Endothelial cell of umbilical vein (primary cell): ENCODE results near the gene SLC1A1. TPM values are rescaled to one million over a fixed set of nuclear protein-coding genes. Genes with fewer than 3 reads are reported as not detected.
A peak's percentile ranks its signal among the peaks of the same experiment; 100 is the strongest.

Experiments
- BruUV-seq: library from RNA; stranded (reverse); fragments of 400-500 nt; replicated peaks from 2 replicates; lab custom pipeline; 2021; lab: Mats Ljungman, UMichigan
- CTCF ChIA-PET: fragments of 300-600, 350-600 bp; sonication (Branson Sonifier 250); formaldehyde crosslinking; loops from one replicate; lab custom pipeline; 2021; ENCODE audit warnings: antibody characterized with exemption, inconsistent platforms; lab: Charles Lee
- POLR2A ChIA-PET: fragments of 300-600, 350-600 bp; sonication (Branson Sonifier 250); formaldehyde crosslinking; loops from one replicate; lab custom pipeline; 2021; ENCODE audit warnings: antibody characterized with exemption, inconsistent platforms; lab: Charles Lee
- DNase-seq: peaks from one replicate; pipeline ENCODE4 v3.0.0-alpha.2; 2011; ENCODE audit warnings: low read depth, low spot score
- FAIRE-seq: peaks from 2 replicates; lab custom pipeline; 2011; peaks lifted over from hg19 to GRCh38; lab: Jason Lieb, UNC
- H2AFZ ChIP-seq: 2 replicates; pipeline ENCODE4 v1.6.0; 2012; ENCODE audit warnings: low read depth, low read length, control low read depth, inconsistent platforms
- H3K27ac ChIP-seq: 2 replicates; pipeline ENCODE4 v1.5.1; 2011; ENCODE audit warnings: low read depth, mild to moderate bottlenecking, control low read depth, low read length, moderate library complexity; ENCODE audit not compliant: insufficient read depth
- H3K27me3 ChIP-seq, 2 experiments: 2 replicates each; pipeline versions ENCODE4 v1.6.0 to v1.6.1; 2011; ENCODE audit warnings: low read length in 2 of 2, mixed read lengths in 1 of 2; ENCODE audit not compliant: control insufficient read depth in 2 of 2, insufficient read depth in 2 of 2
- H3K36me3 ChIP-seq, 2 experiments: 2 replicates in 1 of 2; 3 replicates in 1 of 2; pipeline ENCODE4 v1.5.1; 2011; ENCODE audit warnings: low read length in 2 of 2, mild to moderate bottlenecking in 1 of 2, moderate library complexity in 1 of 2; ENCODE audit not compliant: control insufficient read depth in 2 of 2, insufficient read depth in 2 of 2; ENCODE audit errors: extremely low read depth in 1 of 2
- H3K4me1 ChIP-seq: 3 replicates; pipeline ENCODE4 v1.5.1; 2011; ENCODE audit warnings: mild to moderate bottlenecking, low read length; ENCODE audit not compliant: control insufficient read depth, insufficient read depth; ENCODE audit errors: extremely low read depth
- H3K4me2 ChIP-seq: 2 replicates; pipeline ENCODE4 v1.6.1; 2011; ENCODE audit warnings: low read length, control low read depth, mixed read lengths; ENCODE audit not compliant: insufficient read depth
- H3K4me3 ChIP-seq, 3 experiments: fragments of 200-600 bp in 1 of 3; sonication (generic), shearing (Covaris generic) in 1 of 3; replicated peaks in 1 of 3; 2 replicates each; pipeline ENCODE4 v1.5.1; 2011 to 2016; ENCODE audit warnings: control low read depth in 3 of 3, low read length in 3 of 3, mild to moderate bottlenecking in 2 of 3, inconsistent platforms in 1 of 3, low read depth in 1 of 3, moderate library complexity in 1 of 3; ENCODE audit not compliant: insufficient read depth in 1 of 3
- H3K79me2 ChIP-seq: 2 replicates; pipeline ENCODE4 v1.6.0; 2012; ENCODE audit warnings: low read length, inconsistent platforms; ENCODE audit not compliant: control insufficient read depth, insufficient read depth
- H3K9ac ChIP-seq: replicated peaks from 2 replicates; pipeline ENCODE3; 2011; ENCODE audit warnings: low read length, control low read depth; ENCODE audit not compliant: insufficient read depth; ENCODE audit errors: extremely low read depth
- H3K9me1 ChIP-seq: replicated peaks from 3 replicates; pipeline ENCODE4 v1.6.0; 2011; ENCODE audit warnings: mild to moderate bottlenecking, low read length; ENCODE audit not compliant: control insufficient read depth, insufficient read depth; ENCODE audit errors: extremely low read depth
- H3K9me3 ChIP-seq: replicated peaks from 2 replicates; pipeline ENCODE4 v1.5.1; 2012; ENCODE audit warnings: low read length, inconsistent platforms; ENCODE audit not compliant: control insufficient read depth, insufficient read depth
- H4K20me1 ChIP-seq: replicated peaks from 2 replicates; pipeline ENCODE3; 2011; ENCODE audit warnings: mild to moderate bottlenecking, low read length; ENCODE audit not compliant: control insufficient read depth, insufficient read depth; ENCODE audit errors: extremely low read depth
- FOS ChIP-seq: IDR thresholded peaks from 2 replicates; pipeline ENCODE4 v1.6.1; 2011; ENCODE audit warnings: mild to moderate bottlenecking, low read length, moderate library complexity, borderline replicate concordance; ENCODE audit not compliant: insufficient read depth
- GATA2 ChIP-seq: IDR thresholded peaks from 2 replicates; pipeline ENCODE4 v1.7.0; 2011; ENCODE audit warnings: low read depth, mild to moderate bottlenecking, moderate library complexity, mixed read lengths, low read length; ENCODE audit not compliant: insufficient read length, insufficient read depth
- JUN ChIP-seq: IDR thresholded peaks from 2 replicates; pipeline ENCODE4 v1.6.1; 2011; ENCODE audit warnings: borderline replicate concordance, low read depth; ENCODE audit not compliant: insufficient read length, insufficient read depth
- dilution Hi-C: fragments of 300-500 bp; cut with MboI; formaldehyde crosslinking; loops from one replicate; pipeline ENCODE4 v1.15.0; 2019; ENCODE audit warnings: low sequenced_read_pairs; ENCODE audit not compliant: extremely low pct_ligation_motif_present
- intact Hi-C: fragments of 100-400 bp; cut with micrococcal nuclease; formaldehyde crosslinking; loops from one replicate; pipeline ENCODE4 v1.10.0; 2022
- polyA plus RNA-seq, 4 experiments: library from polyadenylated mRNA; depleted of rRNA in 3 of 4; stranded (reverse) in 3 of 4; unstranded in 1 of 4; fragments of >200 nt; gene quantifications; 2 replicates each; pipeline versions ENCODE4 v1.2.1 to v1.2.3, GENCODE V29; 2011 to 2012; ENCODE audit warnings: missing spikeins in 1 of 4
- total RNA-seq: library from RNA; stranded (reverse); gene quantifications from 2 replicates; pipeline ENCODE4 v1.2.3, GENCODE V29; 2021
- TF ChIP-seq, protein P1 (sequence below), 2 donors: IDR thresholded peaks; 1 replicate in 1 of 2; 2 replicates in 1 of 2; pipeline ENCODE4 v1.5.1; 2011; ENCODE audit warnings: low read length in 2 of 2, mild to moderate bottlenecking in 2 of 2, moderate library complexity in 2 of 2, control low read depth in 1 of 2, inconsistent platforms in 1 of 2, low read depth in 1 of 2; ENCODE audit not compliant: insufficient read depth in 1 of 2; ENCODE audit errors: extremely low read depth in 1 of 2
- TF ChIP-seq, protein P2 (sequence below): IDR thresholded peaks from 2 replicates; pipeline ENCODE4 v1.6.1; 2011; ENCODE audit not compliant: insufficient read depth, insufficient read length

The SLC1A1 gene
- total and polyA plus RNA-seq, 2 donors (not counting 3 experiments of a cell fraction or from before 2014, with no cell fraction given), result 5.8 to 8.3 TPM

DNA sequence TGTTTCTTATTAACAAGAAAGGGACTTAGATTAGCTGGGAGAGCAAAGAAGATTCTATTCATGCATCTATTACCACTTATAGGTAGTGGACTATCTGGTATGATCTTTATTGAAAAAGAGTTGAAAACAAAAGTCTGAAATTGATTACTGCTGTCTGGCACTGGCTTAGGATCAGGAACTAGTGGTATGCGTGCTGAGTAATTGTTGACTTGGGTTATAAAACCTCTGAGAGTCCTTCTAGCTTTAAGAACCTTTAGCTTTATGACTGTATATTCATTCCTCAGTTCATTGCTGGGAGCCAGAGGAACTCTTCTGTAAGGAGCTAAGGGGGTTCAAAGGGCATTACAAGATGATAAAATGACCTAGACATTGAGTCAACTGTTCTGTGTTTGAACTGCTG, 7.6 kb downstream of the SLC1A1 start:
- BruUV-seq, result no TSS peak
- CTCF ChIA-PET, result interaction anchor here (0.6 to 1.2 kb wide), 2 partner anchors 12 to 115 kb away, joined by 3 read pairs; no protein-coding TSS in a partner anchor
- POLR2A ChIA-PET, result no interaction called here
- DNase-seq (peak; percentile 53), FAIRE-seq (peak; percentile 18)
- Histone ChIP-seq H3K9ac (no peak overlapping the region), H3K9me1 (no peaks in the 10 kb centered on the region), H3K36me3 (no peaks in the 10 kb centered on the region), H3K4me3 (no peak overlapping the region), H3K4me2 (no peak overlapping the region), H4K20me1 (no peaks in the 10 kb centered on the region), H3K27me3 (no peaks in the 10 kb centered on the region), H3K79me2 (peaks cover 31% of the 10 kb centered on the region), H2AFZ (no peak overlapping the region), H3K9me3 (no peaks in the 10 kb centered on the region), H3K4me1 (peaks cover 30% of the 10 kb centered on the region), H3K27ac (no peak overlapping the region)
- intact Hi-C loops, result no loop called here
- TF ChIP-seq, protein P1, sequence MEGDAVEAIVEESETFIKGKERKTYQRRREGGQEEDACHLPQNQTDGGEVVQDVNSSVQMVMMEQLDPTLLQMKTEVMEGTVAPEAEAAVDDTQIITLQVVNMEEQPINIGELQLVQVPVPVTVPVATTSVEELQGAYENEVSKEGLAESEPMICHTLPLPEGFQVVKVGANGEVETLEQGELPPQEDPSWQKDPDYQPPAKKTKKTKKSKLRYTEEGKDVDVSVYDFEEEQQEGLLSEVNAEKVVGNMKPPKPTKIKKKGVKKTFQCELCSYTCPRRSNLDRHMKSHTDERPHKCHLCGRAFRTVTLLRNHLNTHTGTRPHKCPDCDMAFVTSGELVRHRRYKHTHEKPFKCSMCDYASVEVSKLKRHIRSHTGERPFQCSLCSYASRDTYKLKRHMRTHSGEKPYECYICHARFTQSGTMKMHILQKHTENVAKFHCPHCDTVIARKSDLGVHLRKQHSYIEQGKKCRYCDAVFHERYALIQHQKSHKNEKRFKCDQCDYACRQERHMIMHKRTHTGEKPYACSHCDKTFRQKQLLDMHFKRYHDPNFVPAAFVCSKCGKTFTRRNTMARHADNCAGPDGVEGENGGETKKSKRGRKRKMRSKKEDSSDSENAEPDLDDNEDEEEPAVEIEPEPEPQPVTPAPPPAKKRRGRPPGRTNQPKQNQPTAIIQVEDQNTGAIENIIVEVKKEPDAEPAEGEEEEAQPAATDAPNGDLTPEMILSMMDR (IDR thresholded peaks at IDR 0.05; ENCODE audit: extremely low read depth in 1 of 2, insufficient read depth in 1 of 2, low read depth in 1 of 2, low read length in 2 of 2), result no peak
- peak; percentile 11 for TF ChIP-seq GATA2
- dilution Hi-C loops, result no loop called here

DNA sequence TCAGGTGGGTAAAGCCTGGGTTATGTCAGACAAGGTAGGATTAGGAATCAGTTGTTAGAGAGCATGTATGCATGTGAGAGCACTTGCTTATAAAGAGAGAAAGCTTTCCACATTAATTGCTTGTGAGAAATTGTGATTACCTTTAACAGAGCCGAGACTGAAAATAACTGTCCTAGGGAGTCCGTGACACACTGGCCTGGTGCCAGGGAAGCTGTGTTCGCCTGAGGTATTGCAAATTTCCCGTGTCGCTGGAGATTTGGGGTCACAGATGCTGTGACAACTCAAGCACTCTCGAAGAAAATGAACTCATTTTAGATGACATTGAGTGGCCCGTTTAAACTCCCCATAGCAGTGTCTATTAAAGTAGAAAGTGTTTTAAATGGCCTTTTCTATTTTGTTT, 9.6 kb downstream of the SLC1A1 start:
- Histone ChIP-seq H3K27me3 (no peaks in the 10 kb centered on the region), H3K9me1 (no peaks in the 10 kb centered on the region), H3K9me3 (no peaks in the 10 kb centered on the region), H3K4me2 (no peak overlapping the region), H3K36me3 (no peaks in the 10 kb centered on the region), H3K4me3 (no peak overlapping the region), H3K79me2 (peaks cover 25% of the 10 kb centered on the region), H3K27ac (no peak overlapping the region), H4K20me1 (no peaks in the 10 kb centered on the region), H2AFZ (no peak overlapping the region), H3K4me1 (peaks cover 12% of the 10 kb centered on the region), H3K9ac (no peak overlapping the region)
- dilution Hi-C loops, result no loop called here
- ChIA-PET CTCF (no interaction called here), POLR2A (no interaction called here)
- intact Hi-C loops, result no loop called here
- DNase-seq, result no peak
- FAIRE-seq, result no peak
- BruUV-seq, result no TSS peak
- TF ChIP-seq FOS, result no peak
- no peak for TF ChIP-seq JUN
- TF ChIP-seq, protein P2, sequence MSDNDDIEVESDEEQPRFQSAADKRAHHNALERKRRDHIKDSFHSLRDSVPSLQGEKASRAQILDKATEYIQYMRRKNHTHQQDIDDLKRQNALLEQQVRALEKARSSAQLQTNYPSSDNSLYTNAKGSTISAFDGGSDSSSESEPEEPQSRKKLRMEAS, result no peak
